BE2C (cell line): Measurements from ENCODE around the gene BMP2.

Experiments used
- DNase-seq: peaks from one replicate; pipeline ENCODE4 v3.0.0-alpha.2; 2020
- H3K27me3 ChIP-seq: fragments of 250-450 bp; sonication (Bioruptor Pico); 2 replicates; pipeline ENCODE4 v1.5.1; 2020; ENCODE audit warnings: mild to moderate bottlenecking
- H3K36me3 ChIP-seq: fragments of 250-450 bp; sonication (Bioruptor Pico); 2 replicates; pipeline ENCODE4 v1.5.1; 2020; ENCODE audit warnings: mild to moderate bottlenecking
- H3K4me1 ChIP-seq: fragments of 250-450 bp; sonication (Bioruptor Pico); 2 replicates; pipeline ENCODE4 v1.5.1; 2020
- H3K4me3 ChIP-seq: 2 replicates; pipeline ENCODE4 v1.5.1; 2011; ENCODE audit warnings: low read depth, low read length
- H3K9me3 ChIP-seq: fragments of 250-450 bp; sonication (Bioruptor Pico); 2 replicates; pipeline ENCODE4 v1.5.1; 2020
- TF ChIP-seq, protein P1 (sequence below): IDR thresholded peaks from 2 replicates; pipeline ENCODE4 v1.5.1; 2012; ENCODE audit warnings: mild to moderate bottlenecking, low read depth, low read length

Gene BMP2

DNA sequence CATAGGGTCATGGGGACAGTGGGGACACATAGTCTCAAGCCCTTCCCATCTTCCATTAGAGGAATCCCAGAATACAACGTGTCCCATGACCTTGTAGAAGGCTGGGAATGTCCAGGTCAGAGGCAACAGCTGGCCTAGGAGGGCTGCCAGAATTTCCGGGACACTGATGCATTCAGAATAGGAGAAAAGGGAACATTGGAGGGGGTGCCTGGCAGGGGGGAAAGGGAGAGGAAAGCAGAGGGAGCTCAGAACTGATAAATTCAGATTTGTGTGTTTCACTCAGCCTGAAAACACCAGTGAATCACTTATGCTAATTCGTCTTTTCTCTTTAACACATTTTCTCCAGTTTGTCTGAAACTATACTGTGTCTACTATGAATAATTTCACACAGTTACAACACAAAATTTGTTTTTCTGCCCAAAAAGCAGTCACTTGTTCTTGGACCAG is 35.5 kb upstream of the BMP2 start:
- H3K4me3 ChIP-seq = no peak overlapping the region
- TF ChIP-seq, protein P1, sequence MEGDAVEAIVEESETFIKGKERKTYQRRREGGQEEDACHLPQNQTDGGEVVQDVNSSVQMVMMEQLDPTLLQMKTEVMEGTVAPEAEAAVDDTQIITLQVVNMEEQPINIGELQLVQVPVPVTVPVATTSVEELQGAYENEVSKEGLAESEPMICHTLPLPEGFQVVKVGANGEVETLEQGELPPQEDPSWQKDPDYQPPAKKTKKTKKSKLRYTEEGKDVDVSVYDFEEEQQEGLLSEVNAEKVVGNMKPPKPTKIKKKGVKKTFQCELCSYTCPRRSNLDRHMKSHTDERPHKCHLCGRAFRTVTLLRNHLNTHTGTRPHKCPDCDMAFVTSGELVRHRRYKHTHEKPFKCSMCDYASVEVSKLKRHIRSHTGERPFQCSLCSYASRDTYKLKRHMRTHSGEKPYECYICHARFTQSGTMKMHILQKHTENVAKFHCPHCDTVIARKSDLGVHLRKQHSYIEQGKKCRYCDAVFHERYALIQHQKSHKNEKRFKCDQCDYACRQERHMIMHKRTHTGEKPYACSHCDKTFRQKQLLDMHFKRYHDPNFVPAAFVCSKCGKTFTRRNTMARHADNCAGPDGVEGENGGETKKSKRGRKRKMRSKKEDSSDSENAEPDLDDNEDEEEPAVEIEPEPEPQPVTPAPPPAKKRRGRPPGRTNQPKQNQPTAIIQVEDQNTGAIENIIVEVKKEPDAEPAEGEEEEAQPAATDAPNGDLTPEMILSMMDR = no peak
- H3K9me3 ChIP-seq = no peaks in the 10 kb centered on the region
- no peaks in the 10 kb centered on the region for H3K4me1 ChIP-seq
- no peaks in the 10 kb centered on the region for H3K27me3 ChIP-seq
- DNase-seq = no peak
- no peaks in the 10 kb centered on the region for H3K36me3 ChIP-seq

DNA sequence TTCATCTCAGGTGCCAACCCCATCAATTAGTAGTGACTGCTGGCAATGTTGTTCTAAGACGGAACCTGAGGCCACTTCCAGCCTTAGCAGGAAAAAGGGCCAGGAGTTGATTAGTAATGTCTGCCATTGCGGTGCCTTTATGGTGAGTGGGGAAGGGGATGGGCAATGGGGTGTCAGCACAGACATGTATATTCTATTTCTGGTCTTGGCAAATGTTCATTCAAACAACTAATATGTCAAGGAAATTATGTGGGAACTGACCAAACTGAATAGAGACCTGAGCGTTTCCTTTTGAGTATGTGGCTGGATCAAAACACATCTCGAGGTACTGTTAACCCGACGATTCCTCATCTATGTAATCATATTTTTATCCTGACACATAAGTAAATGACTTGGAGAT is 34.6 kb upstream of the BMP2 start:
- Histone ChIP-seq H3K4me3 (no peak overlapping the region), H3K36me3 (no peaks in the 10 kb centered on the region), H3K27me3 (no peaks in the 10 kb centered on the region), H3K4me1 (no peaks in the 10 kb centered on the region), H3K9me3 (no peaks in the 10 kb centered on the region)
- TF ChIP-seq, protein P1 = no peak
- no peak for DNase-seq

DNA sequence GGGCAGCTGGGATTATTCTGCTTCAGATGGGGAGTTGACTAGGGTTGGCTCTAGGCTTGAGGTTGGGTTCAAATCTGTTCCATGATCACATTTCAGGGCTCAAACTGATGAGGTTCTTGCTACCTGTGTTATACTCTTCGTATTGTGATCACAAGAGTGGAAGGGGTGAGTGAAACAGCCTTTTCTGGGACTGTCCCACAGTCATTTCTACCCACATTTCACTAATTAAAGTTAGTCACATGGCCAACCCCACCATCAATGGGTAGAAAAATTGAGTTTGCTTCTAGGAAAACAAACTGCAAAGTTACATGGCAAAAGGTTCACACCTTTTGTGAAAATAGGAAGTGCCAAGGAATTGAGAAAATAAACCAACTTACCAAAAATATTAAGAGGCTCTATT is 33.5 kb upstream of the BMP2 start:
- Histone ChIP-seq H3K4me3 (no peak overlapping the region), H3K9me3 (no peaks in the 10 kb centered on the region), H3K27me3 (no peaks in the 10 kb centered on the region), H3K4me1 (no peaks in the 10 kb centered on the region), H3K36me3 (no peaks in the 10 kb centered on the region)
- DNase-seq = no peak
- TF ChIP-seq, protein P1 = no peak

DNA sequence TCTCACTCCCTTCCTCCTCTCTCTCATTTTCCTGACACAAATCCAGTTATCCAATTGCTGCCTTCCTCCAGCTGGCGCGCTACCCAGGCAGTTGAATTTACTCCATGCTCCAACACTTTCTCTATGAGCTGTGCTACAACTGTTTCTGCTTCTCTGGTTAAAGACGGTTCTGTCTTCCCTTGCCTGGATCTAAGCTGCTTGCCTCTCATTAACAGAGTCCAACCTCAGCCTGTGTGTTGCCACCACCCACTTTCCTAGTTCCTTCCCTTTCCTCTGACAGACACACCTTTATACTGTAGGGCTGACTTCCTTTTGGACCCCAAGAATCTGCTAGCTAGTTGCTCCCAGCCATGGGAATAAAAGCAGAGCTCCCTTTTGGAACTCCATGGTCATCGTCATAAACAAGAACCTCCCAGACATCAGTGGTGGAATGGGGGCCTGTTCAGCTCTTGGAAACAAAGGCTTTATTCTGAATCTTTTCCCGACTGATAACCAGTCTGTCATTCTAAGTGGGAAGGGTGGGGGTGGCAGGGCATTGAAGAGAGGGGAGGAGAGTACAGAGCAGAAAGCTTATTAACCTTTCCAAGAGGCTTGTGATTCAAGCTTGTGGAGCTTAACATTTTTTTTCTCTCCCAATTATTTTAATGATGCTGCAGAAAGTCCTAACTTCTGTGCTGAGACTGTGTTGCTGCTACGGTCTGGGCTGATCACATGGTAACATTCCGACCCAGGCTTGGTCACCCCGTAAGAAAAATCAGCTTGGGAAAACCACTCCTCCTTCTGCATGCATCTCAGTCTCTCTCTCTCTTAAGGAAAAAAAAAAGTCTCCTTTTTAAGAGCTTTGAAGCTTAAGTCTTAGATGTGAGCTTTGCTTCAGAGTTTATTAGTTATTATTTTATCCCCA is 31.3 kb upstream of the BMP2 start:
- TF ChIP-seq, protein P1 = no peak

DNA sequence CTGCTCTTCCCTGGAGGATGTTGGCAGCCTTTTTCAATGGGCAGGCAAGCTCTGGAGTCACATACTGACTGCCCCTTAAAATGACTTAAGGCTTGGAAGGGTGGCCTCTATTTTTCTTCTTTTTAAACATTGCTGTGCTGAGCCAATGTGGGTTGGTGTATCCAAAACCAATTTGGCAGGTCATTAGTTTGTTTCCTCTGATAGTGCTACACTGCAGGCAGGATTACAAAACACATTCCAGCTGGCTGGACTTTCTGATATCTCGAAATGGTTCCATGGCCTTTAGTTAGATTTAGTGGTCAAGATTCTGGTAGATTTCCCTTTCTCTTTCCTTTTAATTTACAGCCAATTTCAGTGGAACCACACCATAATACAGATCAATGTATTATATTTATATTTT is 28.1 kb upstream of the BMP2 start:
- Histone ChIP-seq H3K27me3 (no peaks in the 10 kb centered on the region), H3K36me3 (no peaks in the 10 kb centered on the region), H3K4me1 (no peaks in the 10 kb centered on the region), H3K4me3 (no peak overlapping the region), H3K9me3 (no peaks in the 10 kb centered on the region)
- TF ChIP-seq, protein P1 = no peak
- no peak for DNase-seq

More for the DNA sequence above, 31.3 kb upstream of the BMP2 start:
- Histone ChIP-seq H3K4me3 (no peak overlapping the region), H3K36me3 (no peaks in the 10 kb centered on the region), H3K9me3 (no peaks in the 10 kb centered on the region), H3K4me1 (no peaks in the 10 kb centered on the region), H3K27me3 (no peaks in the 10 kb centered on the region)
- DNase-seq = no peak

DNA sequence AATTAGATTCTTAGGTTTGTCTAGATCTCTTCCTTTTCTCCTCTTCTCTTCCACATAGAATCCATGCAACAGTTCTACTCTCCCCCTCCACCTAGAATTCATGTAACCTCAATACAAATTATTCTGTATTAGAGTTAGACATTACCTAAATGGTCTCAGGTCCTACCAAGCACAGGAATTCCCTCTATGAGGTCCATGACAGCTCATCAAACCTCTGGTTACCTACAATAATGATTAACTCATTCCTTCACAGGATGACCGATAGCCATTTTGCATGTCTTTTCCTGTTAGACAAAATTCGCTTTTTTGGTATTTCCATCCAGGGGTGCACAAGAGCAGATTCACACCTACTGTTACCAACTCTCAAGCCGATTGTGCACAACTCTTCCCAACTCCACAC is 27.4 kb upstream of the BMP2 start:
- no peak for DNase-seq
- no peaks in the 10 kb centered on the region for H3K27me3 ChIP-seq
- TF ChIP-seq, protein P1 = no peak

More for the DNA sequence above, 27.4 kb upstream of the BMP2 start:
- no peaks in the 10 kb centered on the region for H3K4me1 ChIP-seq
- H3K4me3 ChIP-seq = no peak overlapping the region
- no peaks in the 10 kb centered on the region for H3K9me3 ChIP-seq
- no peaks in the 10 kb centered on the region for H3K36me3 ChIP-seq
